IMR-90 (cell line): Measurements from ENCODE around the gene UNC13C. TPM values are rescaled to one million over a fixed set of nuclear protein-coding genes. Genes with fewer than 3 reads are reported as not detected.

Experiments
- ATAC-seq: fragments of 200-7000 bp; cut with Tn5 transposase; 2 replicates; pipeline ENCODE4 v1.9.1; 2020; ENCODE audit warnings: low read depth, mild to moderate bottlenecking, moderate library complexity
- BruUV-seq: library from RNA; stranded (reverse); fragments of 400-500 nt; replicated peaks from 2 replicates; lab custom pipeline; 2021; lab: Mats Ljungman, UMichigan
- CTCF ChIA-PET: fragments of 300-600 bp; formaldehyde crosslinking; extraction: SDS; loops from one replicate; lab custom pipeline; 2021; ENCODE audit warnings: antibody characterized with exemption; lab: Yijun Ruan, JAX
- POLR2A ChIA-PET: fragments of 300-600 bp; sonication (Branson Sonifier 250); formaldehyde crosslinking; loops from one replicate; lab custom pipeline; 2022; ENCODE audit warnings: antibody characterized with exemption; ENCODE audit not compliant: unreplicated experiment; lab: Charles Lee
- DNase-seq: peaks from one replicate; pipeline ENCODE4 v3.0.0; 2013
- H2AFZ ChIP-seq: replicated peaks from 2 replicates; pipeline ENCODE3; 2013; ENCODE audit warnings: low read length, mild to moderate bottlenecking; ENCODE audit not compliant: poor library complexity
- H2AK5ac ChIP-seq: 2 replicates; pipeline ENCODE4 v1.6.1; 2013; ENCODE audit warnings: low read depth, low read length, inconsistent platforms
- H2AK9ac ChIP-seq: replicated peaks from 2 replicates; pipeline ENCODE3; 2013; ENCODE audit warnings: mild to moderate bottlenecking, low read depth, low read length, moderate library complexity; ENCODE audit not compliant: poor library complexity
- H2BK120ac ChIP-seq: 2 replicates; pipeline ENCODE4 v1.6.1; 2013; ENCODE audit warnings: low read depth, low read length, inconsistent platforms
- H2BK15ac ChIP-seq: 3 replicates; pipeline ENCODE4 v1.6.1; 2013; ENCODE audit warnings: low read depth, low read length, inconsistent platforms
- H2BK20ac ChIP-seq: 2 replicates; pipeline ENCODE4 v1.6.1; 2013; ENCODE audit warnings: low read depth, mild to moderate bottlenecking, inconsistent platforms, low read length, moderate library complexity
- H2BK5ac ChIP-seq: 2 replicates; pipeline ENCODE4 v1.6.1; 2013; ENCODE audit warnings: mild to moderate bottlenecking, low read depth, low read length, inconsistent platforms; ENCODE audit not compliant: poor library complexity, severe bottlenecking
- H3K14ac ChIP-seq: replicated peaks from 2 replicates; pipeline ENCODE4 v1.6.1; 2013; ENCODE audit warnings: low read depth, low read length, inconsistent platforms
- H3K18ac ChIP-seq: 2 replicates; pipeline ENCODE4 v1.6.1; 2013; ENCODE audit warnings: low read depth, low read length, control low read depth
- H3K23ac ChIP-seq: 2 replicates; pipeline ENCODE4 v1.6.1; 2013; ENCODE audit warnings: low read depth, low read length, inconsistent platforms
- H3K27ac ChIP-seq: 2 replicates; pipeline ENCODE4 v1.5.1; 2013; ENCODE audit warnings: mild to moderate bottlenecking, control low read depth, low read length; ENCODE audit not compliant: insufficient read depth
- H3K27me3 ChIP-seq: 2 replicates; pipeline ENCODE4 v1.6.1; 2013; ENCODE audit warnings: low read length; ENCODE audit not compliant: control insufficient read depth, insufficient read depth
- H3K36me3 ChIP-seq: 2 replicates; pipeline ENCODE4 v1.6.1; 2013; ENCODE audit warnings: low read length, mixed read lengths; ENCODE audit not compliant: control insufficient read depth, insufficient read depth
- H3K4ac ChIP-seq: 2 replicates; pipeline ENCODE4 v1.6.1; 2013; ENCODE audit warnings: low read depth, low read length, inconsistent platforms
- H3K4me1 ChIP-seq: 2 replicates; pipeline ENCODE4 v1.6.1; 2013; ENCODE audit warnings: low read length, mixed read lengths; ENCODE audit not compliant: control insufficient read depth, insufficient read depth
- H3K4me2 ChIP-seq: 2 replicates; pipeline ENCODE4 v1.6.1; 2013; ENCODE audit warnings: low read depth, mild to moderate bottlenecking, control low read depth, low read length, moderate library complexity
- H3K4me3 ChIP-seq: 2 replicates; pipeline ENCODE4 v1.5.1; 2013; ENCODE audit warnings: low read depth, mild to moderate bottlenecking, control low read depth, low read length, moderate library complexity; ENCODE audit not compliant: insufficient read depth
- H3K56ac ChIP-seq: 2 replicates; pipeline ENCODE4 v1.6.1; 2013; ENCODE audit warnings: low read length, inconsistent platforms; ENCODE audit not compliant: insufficient read depth; ENCODE audit errors: extremely low read depth
- H3K79me1 ChIP-seq, 2 experiments: 2 replicates each; pipeline ENCODE4 v1.6.1; 2013; ENCODE audit warnings: low read length in 2 of 2, inconsistent platforms in 1 of 2, low read depth in 1 of 2
- H3K9ac ChIP-seq: 2 replicates; pipeline ENCODE4 v1.6.1; 2013; ENCODE audit warnings: low read depth, low read length, control low read depth
- H3K9me1 ChIP-seq: 2 replicates; pipeline ENCODE4 v1.6.1; 2013; ENCODE audit warnings: low read length, inconsistent platforms; ENCODE audit not compliant: insufficient read depth
- H3K9me3 ChIP-seq: 2 replicates; pipeline ENCODE4 v1.6.1; 2013; ENCODE audit warnings: low read length; ENCODE audit not compliant: control insufficient read depth, insufficient read depth
- H4K20me1 ChIP-seq: 2 replicates; pipeline ENCODE4 v1.6.1; 2013; ENCODE audit warnings: low read length, inconsistent platforms; ENCODE audit not compliant: insufficient read depth
- H4K5ac ChIP-seq: 2 replicates; pipeline ENCODE4 v1.6.1; 2013; ENCODE audit warnings: mild to moderate bottlenecking, low read depth, low read length, control low read depth
- H4K8ac ChIP-seq, 2 experiments: 2 replicates each; pipeline ENCODE4 v1.6.1; 2013; ENCODE audit warnings: low read depth in 2 of 2, low read length in 2 of 2, control low read depth in 1 of 2, inconsistent platforms in 1 of 2
- H4K91ac ChIP-seq: 2 replicates; pipeline ENCODE4 v1.6.1; 2013; ENCODE audit warnings: low read depth, low read length, inconsistent platforms; ENCODE audit not compliant: insufficient read depth
- BHLHE40 ChIP-seq: fragments of 150-350 bp; IDR thresholded peaks from 2 replicates; pipeline ENCODE4 v1.6.1; 2016; ENCODE audit warnings: mild to moderate bottlenecking, low read depth, low read length
- CEBPB ChIP-seq: IDR thresholded peaks from 2 replicates; pipeline ENCODE4 v1.6.1; 2012; ENCODE audit warnings: low read depth, low read length, improper control_type of control experiment
- CHD1 ChIP-seq: IDR thresholded peaks from 2 replicates; pipeline ENCODE4 v1.6.1; 2012; ENCODE audit warnings: low read depth, low read length, improper control_type of control experiment
- FOS ChIP-seq: fragments of 150-350 bp; IDR thresholded peaks from 2 replicates; pipeline ENCODE4 v1.6.1; 2016; ENCODE audit warnings: low read depth, low read length
- MXI1 ChIP-seq: IDR thresholded peaks from 2 replicates; pipeline ENCODE4 v1.6.1; 2012; ENCODE audit warnings: low read depth, mild to moderate bottlenecking, low read length, moderate library complexity, borderline replicate concordance
- SMC3 ChIP-seq: fragments of 150-350 bp; IDR thresholded peaks from 2 replicates; pipeline ENCODE4 v1.6.1; 2016; ENCODE audit warnings: low read depth, mild to moderate bottlenecking, antibody characterized with exemption, low read length, moderate library complexity
- WGBS, 2 experiments: methylation state at CpG; one replicate each; pipeline versions ENCODE4 v1.1.5 to v1.1.7; 2013; ENCODE audit warnings: missing lambda C conversion rate in 2 of 2; ENCODE audit not compliant: insufficient read length in 1 of 2; ENCODE audit errors: extremely low coverage in 2 of 2; 5-methylcytosine and 5-hydroxymethylcytosine counted together
- dilution Hi-C: fragments of 300-500 bp; cut with HindIII; formaldehyde crosslinking; loops from one replicate; pipeline ENCODE4 v1.14.3; 2018; ENCODE audit warnings: low sequenced_read_pairs; ENCODE audit not compliant: unreplicated experiment
- in situ Hi-C: fragments of 300-500 bp; cut with MboI; formaldehyde crosslinking; loops from 3 replicates; pipeline ENCODE4 v1.14.3; 2019; ENCODE audit warnings: low sequenced_read_pairs, inconsistent platforms, mixed read lengths
- intact Hi-C: fragments of 100-400 bp; cut with micrococcal nuclease; formaldehyde crosslinking; loops from 2 replicates; pipeline ENCODE4 v1.10.0; 2022
- polyA plus RNA-seq, 3 experiments: library from polyadenylated mRNA; depleted of rRNA; stranded (reverse); fragments of >200 nt; gene quantifications; 2 replicates each; pipeline ENCODE4 v1.2.3, GENCODE V29; 2012; ENCODE audit warnings: low replicate concordance in 1 of 3
- total RNA-seq: library from RNA; depleted of rRNA; stranded (reverse); fragments of >200 nt; gene quantifications from 2 replicates; pipeline ENCODE4 v1.2.3, GENCODE V29; 2012
- TF ChIP-seq, protein P1 (sequence below): conservative IDR thresholded peaks from 2 replicates; pipeline ENCODE4 v1.5.1; 2012; ENCODE audit warnings: mild to moderate bottlenecking, low read depth, low read length, improper control_type of control experiment
- TF ChIP-seq, protein P2 (sequence below): fragments of 150-350 bp; IDR thresholded peaks from 2 replicates; pipeline ENCODE4 v1.6.1; 2017; ENCODE audit warnings: mild to moderate bottlenecking, antibody characterized with exemption, low read length, low read depth

Gene UNC13C
- total and polyA plus RNA-seq, 2 of the 4 experiments (the other 2 are of a cell fraction) = not detected

DNA sequence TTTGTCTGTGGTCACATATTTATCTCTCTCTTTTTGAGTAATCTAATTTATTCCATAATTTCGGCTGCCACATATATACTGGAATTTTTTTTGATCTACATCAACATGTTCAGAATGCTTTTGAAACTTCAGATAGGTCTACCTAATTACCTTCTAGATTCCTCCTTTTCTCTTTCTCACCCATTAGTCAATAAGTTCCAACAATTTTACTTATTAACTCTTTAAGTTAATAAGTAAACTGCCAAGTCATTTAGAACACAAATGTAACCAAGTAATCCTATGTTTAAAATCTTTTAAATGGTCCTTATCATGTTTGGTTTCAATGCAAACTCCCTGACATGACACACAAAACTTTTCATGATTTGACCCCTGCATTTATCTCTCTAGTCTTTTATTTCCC lies 410.5 kb downstream of the UNC13C start:
- no peak overlapping the region for H2BK15ac ChIP-seq
- H3K9me1 ChIP-seq = no peaks in the 10 kb centered on the region
- TF ChIP-seq, protein P1, sequence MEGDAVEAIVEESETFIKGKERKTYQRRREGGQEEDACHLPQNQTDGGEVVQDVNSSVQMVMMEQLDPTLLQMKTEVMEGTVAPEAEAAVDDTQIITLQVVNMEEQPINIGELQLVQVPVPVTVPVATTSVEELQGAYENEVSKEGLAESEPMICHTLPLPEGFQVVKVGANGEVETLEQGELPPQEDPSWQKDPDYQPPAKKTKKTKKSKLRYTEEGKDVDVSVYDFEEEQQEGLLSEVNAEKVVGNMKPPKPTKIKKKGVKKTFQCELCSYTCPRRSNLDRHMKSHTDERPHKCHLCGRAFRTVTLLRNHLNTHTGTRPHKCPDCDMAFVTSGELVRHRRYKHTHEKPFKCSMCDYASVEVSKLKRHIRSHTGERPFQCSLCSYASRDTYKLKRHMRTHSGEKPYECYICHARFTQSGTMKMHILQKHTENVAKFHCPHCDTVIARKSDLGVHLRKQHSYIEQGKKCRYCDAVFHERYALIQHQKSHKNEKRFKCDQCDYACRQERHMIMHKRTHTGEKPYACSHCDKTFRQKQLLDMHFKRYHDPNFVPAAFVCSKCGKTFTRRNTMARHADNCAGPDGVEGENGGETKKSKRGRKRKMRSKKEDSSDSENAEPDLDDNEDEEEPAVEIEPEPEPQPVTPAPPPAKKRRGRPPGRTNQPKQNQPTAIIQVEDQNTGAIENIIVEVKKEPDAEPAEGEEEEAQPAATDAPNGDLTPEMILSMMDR = no peak
- TF ChIP-seq CHD1 (no peak), BHLHE40 (no peak), MXI1 (no peak), FOS (no peak), SMC3 (no peak), CEBPB (no peak)
- TF ChIP-seq, protein P2, sequence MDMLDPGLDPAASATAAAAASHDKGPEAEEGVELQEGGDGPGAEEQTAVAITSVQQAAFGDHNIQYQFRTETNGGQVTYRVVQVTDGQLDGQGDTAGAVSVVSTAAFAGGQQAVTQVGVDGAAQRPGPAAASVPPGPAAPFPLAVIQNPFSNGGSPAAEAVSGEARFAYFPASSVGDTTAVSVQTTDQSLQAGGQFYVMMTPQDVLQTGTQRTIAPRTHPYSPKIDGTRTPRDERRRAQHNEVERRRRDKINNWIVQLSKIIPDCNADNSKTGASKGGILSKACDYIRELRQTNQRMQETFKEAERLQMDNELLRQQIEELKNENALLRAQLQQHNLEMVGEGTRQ = no peak
- H3K79me1 ChIP-seq = no peaks in the 10 kb centered on the region
- no peaks in the 10 kb centered on the region for H3K27me3 ChIP-seq
- ChIA-PET POLR2A (no interaction called here), CTCF (no interaction called here)
- no peak overlapping the region for H4K5ac ChIP-seq
- H3K18ac ChIP-seq = no peak overlapping the region
- H3K36me3 ChIP-seq = no peaks in the 10 kb centered on the region
- H3K23ac ChIP-seq = no peak overlapping the region
- no peak overlapping the region for H3K4me2 ChIP-seq
- no TSS peak for BruUV-seq
- H2AK9ac ChIP-seq = no peak overlapping the region
- H3K9ac ChIP-seq = no peak overlapping the region
- in situ Hi-C loops (loop anchor here (25.0 kb wide), 1 partner anchor 101 kb away; no protein-coding TSS in a partner anchor), dilution Hi-C loops (no loop called here), intact Hi-C loops (no loop called here)
- WGBS, 2 experiments = no CpG with 5 or more reads among the region's 1 CpG
- H3K4ac ChIP-seq = no peak overlapping the region
- no peak overlapping the region for H2BK5ac ChIP-seq
- no peak overlapping the region for H2BK20ac ChIP-seq
- H4K8ac ChIP-seq = no peak overlapping the region
- no peak overlapping the region for H2AFZ ChIP-seq
- H3K27ac ChIP-seq = no peak overlapping the region
- no peak for ATAC-seq
- H3K4me1 ChIP-seq = no peaks in the 10 kb centered on the region
- H2BK120ac ChIP-seq = no peak overlapping the region
- no peak overlapping the region for H3K4me3 ChIP-seq
- H3K9me3 ChIP-seq = no peaks in the 10 kb centered on the region
- H2AK5ac ChIP-seq = no peak overlapping the region
- DNase-seq = no peak
- H4K91ac ChIP-seq = no peak overlapping the region
- H4K20me1 ChIP-seq = no peaks in the 10 kb centered on the region
- H3K56ac ChIP-seq = no peak overlapping the region
- H3K14ac ChIP-seq = no peak overlapping the region
